GM12874 (cell line): Measurements from ENCODE around the gene CAMSAP2.

Source experiments
- TF ChIP-seq, protein P1 (sequence below): IDR thresholded peaks from 2 replicates; pipeline ENCODE4 v1.5.1; 2011; ENCODE audit warnings: low read depth, mild to moderate bottlenecking, control low read depth, low read length, moderate library complexity; ENCODE audit not compliant: insufficient read depth

Gene CAMSAP2

DNA sequence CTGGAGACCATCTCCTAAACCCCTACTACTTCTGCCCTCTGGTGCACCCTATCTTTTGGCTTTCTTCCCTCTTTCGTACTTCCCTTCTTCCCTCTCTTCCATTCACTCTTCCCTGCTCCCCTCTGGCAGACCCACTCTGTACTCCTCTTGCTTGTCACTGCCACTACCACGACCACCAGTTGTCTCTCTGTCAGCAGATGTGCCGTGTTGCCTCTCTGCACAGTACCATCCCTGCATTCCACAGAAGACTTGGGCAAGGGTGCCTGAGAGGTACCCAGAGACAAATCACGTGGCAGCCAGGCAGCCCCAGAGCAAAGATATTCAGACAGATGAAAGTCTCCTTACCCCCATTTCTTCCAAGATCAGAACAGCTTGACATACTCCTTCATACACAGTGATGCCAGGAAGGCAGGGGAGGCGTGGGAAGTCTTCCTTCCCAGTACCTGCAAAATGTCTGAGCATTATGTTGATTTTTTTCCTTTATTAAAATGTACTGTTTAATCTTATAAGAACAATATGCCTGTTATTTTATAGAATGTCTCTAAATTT lies 15.0 kb downstream of the CAMSAP2 start:
- TF ChIP-seq, protein P1, sequence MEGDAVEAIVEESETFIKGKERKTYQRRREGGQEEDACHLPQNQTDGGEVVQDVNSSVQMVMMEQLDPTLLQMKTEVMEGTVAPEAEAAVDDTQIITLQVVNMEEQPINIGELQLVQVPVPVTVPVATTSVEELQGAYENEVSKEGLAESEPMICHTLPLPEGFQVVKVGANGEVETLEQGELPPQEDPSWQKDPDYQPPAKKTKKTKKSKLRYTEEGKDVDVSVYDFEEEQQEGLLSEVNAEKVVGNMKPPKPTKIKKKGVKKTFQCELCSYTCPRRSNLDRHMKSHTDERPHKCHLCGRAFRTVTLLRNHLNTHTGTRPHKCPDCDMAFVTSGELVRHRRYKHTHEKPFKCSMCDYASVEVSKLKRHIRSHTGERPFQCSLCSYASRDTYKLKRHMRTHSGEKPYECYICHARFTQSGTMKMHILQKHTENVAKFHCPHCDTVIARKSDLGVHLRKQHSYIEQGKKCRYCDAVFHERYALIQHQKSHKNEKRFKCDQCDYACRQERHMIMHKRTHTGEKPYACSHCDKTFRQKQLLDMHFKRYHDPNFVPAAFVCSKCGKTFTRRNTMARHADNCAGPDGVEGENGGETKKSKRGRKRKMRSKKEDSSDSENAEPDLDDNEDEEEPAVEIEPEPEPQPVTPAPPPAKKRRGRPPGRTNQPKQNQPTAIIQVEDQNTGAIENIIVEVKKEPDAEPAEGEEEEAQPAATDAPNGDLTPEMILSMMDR = no peak

DNA sequence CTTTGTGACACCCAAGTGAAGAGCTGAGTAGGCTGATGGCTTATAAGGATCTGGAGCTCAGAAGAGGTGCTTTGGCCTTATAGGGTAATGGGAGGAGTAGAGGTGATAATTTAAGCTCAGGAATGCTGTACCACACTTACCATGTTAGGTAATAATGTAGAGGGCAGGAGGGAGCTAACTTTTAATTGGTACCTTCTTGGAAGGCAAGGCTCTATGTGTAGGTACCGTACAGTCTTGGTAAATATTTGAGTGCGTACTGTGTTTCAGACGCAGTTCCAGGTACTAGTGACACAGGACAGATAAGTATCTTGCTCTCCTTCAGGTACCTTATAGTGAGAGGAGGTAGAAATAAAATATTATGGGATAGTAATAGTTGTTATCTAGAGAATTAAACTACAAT lies 16.8 kb downstream of the CAMSAP2 start:
- TF ChIP-seq, protein P1 = no peak

DNA sequence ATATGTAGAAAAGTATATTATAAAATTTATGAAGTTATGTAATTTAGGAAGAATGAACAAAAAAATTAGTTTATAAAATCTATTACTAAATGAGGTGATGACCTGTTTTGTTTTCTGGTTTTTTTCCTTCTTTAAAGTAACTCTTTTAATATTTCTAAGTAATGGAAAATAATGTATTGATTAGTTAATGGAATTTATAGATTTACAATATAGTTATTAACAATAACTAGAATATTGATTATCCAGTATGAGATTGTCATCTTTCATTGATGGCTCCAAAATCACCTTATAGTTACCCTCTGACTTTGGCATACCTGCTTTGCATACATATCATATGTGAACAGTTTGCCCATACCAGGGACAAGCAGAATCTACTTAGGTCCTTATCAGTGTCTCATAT lies 23.4 kb downstream of the CAMSAP2 start:
- TF ChIP-seq, protein P1 = no peak

DNA sequence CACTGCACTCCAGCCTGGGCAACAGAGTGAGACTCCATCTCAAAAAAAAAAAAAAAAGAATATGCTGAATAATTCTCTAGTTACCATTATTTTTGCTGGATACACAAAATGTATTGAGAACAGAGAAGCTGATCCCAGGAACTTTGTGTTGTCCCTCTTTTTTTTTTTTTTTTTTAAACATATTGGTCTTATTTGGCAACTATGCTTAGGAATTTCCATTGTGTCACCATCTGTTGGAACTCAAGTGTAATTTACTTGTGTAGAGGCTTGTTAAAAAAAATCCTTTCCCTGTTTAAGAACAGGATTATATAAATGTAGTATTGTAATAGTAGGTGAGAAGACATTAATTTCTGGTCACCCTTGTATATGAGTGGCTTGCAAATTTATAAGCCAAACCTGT lies 28.6 kb downstream of the CAMSAP2 start:
- TF ChIP-seq, protein P1 = no peak

DNA sequence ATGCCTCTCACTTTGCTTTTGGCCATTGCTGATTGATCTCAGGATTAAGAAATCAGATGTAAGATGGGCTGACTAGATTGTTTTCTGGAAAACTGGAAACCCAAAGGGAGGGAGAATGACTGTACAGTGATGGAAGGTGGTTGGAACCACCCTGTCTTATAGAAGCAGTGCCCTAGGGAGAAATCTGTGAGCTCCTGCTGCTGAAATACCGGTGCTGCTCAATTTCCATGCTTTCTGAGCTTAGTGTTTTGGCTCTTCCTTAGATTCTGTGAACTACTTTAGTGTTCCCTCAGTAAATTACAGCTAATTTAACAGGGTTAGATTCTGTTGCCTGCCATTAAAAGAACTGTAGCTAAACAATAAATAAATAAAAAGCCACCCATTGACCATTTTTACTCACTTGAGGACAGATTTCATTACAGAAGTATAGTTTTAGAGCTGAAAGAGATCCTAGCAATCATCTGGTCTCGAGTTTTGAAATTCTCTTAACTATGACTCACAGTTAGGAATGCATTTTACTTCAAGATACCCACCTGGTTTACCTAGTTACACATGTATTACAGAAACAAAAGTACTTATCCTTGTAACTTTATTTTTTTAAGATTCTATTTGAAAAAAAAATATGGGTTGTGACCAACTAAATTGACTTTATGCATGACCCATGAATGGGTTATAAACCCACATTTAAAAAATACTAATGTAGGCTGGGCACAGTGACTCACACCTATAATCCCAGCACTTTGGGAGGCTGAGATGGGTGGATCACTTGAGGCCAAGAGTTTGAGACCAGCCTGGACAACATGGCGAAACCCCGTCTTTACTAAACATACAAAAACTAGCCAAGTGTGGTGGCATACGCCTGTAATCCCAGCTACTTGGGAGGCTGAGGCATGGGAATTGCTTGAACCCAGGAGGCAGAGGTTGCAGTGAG lies 33.2 kb downstream of the CAMSAP2 start:
- TF ChIP-seq, protein P1 = no peak

DNA sequence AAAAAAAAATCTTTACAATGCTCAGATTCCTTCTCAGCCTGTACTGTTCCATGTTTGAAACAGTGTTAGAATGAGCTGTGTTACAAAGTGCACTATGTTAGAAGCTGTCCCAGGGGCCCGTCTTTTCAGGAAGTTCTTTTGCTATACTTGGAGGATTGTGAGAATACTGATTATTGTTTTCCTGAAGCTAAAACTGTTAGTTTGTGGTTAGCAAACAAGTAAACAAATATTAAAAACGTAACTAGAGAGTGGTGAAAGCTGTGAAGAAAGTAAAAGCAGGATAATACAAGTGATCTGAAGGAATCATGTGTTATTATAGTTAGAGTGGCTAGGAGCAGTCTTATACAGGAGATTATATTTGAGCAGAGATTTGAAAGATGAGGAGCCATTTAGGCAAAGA lies 35.6 kb downstream of the CAMSAP2 start:
- TF ChIP-seq, protein P1 = no peak

DNA sequence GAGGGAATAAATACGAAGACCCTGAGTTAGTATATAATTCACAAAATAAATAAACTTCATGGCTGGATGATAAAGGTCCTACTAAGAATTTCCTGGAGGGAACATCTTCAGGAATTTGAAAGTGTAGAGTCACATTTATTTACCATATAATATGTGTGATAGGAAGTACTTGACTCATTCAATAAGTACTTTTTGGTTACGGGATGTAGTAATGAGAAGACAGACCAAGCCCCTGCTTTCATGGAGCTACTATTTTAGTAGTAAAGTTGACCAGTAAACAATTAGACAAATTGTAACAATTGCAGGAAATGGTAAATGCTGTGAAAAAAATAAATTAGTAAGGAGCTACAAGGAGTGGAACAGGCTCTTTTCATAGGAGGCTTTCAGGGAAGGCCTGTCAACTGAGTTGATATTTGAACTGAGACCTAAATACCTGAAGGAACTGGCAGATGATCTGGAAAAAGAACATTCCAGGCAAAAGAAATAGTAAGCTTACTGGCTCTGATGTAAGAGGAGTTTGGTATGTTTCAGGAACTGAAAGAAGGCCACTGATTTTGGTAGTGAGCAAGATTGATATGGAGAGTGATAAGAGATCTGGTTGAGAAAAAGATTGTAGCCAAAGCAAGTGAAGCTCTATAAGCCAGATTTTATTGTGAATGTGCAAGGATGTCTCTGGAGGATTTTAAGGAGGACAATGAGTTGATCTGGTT lies 36.2 kb downstream of the CAMSAP2 start:
- TF ChIP-seq, protein P1 = no peak
